GM18868 (cell line): Measurements from ENCODE around the gene WDR38.
"Not testable (repeated sequence)": the region's sequence is repeated elsewhere in the genome, so short reads cannot be mapped to it uniquely, and the experiment has no call there.

ENCODE experiments used
- ATAC-seq: cut with Tn5 transposase; IDR thresholded peaks from one replicate; pipeline ENCODE4 v1.9.1; 2021; ENCODE audit warnings: mild to moderate bottlenecking, moderate library complexity; ENCODE audit not compliant: unreplicated experiment

WDR38 gene

DNA sequence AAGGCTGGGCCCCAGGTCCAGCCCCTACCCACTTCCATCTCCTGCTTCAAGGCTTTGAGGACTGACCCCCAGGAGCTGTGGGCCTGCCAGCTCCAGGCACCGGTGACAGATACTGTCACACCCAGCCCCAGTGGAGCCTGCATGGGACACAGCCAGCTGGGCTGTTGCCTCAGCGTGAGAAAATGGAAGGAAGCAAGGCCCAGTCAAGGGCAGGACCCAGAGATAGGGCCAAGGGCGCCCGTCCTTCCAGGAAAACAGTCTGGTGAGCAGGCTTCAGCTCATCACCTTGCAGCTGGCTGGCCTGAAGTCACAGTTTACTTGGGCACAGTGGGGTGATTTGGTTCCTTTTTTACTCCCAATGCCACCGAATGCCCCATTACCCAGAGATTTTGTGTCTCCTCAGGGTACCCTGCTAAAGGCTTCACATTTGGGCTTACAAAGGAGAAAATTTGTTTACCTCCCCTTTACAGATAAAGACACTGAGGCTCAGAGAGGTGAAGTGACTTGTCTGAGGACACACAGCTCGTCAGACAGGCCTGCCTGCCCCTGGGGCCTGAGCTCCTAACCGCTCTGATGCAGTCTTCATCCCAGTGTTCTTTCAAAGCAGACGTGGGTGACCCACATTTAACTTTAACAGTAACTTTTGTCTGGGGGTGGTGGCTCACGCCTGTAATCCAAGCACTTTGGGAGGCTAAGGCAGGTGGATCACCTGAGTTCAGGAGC, 21.5 kb upstream of the WDR38 start:
- no peak for ATAC-seq

DNA sequence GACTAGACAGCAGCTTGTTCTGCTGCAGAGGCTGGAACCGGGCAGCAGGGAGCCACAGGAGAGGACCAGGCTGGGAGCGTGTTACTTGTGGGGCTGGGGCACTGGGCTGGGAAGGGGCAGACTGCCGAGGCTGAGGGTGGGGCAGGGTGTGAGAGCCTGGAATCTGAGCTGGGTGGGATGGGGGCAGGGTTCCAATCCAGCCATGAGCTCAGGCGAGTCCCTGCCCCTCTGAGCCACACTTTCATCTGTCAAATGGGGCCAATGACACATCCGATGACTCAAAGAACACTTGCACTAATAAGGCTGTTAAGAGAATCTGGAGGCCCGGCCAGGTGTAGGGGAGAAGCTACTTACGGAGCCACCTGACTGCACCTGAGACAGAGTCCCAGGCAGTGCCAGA, 18.7 kb upstream of the WDR38 start:
- ATAC-seq: no peak

DNA sequence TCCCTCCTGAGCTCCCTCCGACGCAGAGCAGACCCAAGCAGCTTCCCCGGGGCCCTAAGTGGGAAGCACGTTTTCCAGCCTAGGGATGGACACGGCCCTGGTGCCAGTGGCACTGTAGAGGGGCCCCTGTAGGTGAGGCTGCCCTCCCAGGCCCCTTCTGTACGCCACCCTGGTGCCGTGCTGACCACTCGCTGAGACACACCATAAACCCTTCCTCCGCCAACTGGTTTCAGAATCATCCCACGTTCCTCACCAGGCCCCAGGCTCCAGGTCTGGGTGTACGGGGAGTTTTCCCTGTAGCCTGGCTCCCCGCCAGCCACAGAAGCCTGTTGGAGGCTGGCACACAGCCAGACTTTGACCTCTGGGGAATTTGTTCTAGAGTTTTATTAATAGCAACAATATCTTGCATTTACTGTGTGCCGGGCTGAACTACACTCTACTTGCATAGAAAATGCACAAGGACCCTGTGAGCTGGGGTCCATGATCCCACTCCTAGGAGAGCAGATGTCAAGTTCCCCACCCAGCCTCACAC, 18.2 kb upstream of the WDR38 start:
- no peak for ATAC-seq

DNA sequence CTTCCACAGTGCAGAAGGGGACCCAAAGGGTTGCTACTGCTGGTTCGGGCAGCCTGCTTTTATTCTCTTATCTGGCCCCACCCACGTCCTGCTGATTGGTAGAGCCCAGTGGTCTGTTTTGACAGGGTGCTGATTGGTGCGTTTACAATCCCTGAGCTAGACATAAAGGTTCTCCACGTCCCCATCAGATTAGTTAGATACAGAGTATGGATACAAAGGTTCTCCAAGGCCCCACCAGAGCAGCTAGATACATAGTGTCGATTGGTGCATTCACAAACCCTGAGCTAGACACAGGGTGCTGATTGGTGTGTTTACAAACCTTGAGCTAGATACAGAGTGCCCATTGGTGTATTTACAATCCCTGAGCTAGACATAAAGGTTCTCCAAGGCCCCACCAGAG, 15.1 kb upstream of the WDR38 start:
- ATAC-seq: not testable (repeated sequence)

DNA sequence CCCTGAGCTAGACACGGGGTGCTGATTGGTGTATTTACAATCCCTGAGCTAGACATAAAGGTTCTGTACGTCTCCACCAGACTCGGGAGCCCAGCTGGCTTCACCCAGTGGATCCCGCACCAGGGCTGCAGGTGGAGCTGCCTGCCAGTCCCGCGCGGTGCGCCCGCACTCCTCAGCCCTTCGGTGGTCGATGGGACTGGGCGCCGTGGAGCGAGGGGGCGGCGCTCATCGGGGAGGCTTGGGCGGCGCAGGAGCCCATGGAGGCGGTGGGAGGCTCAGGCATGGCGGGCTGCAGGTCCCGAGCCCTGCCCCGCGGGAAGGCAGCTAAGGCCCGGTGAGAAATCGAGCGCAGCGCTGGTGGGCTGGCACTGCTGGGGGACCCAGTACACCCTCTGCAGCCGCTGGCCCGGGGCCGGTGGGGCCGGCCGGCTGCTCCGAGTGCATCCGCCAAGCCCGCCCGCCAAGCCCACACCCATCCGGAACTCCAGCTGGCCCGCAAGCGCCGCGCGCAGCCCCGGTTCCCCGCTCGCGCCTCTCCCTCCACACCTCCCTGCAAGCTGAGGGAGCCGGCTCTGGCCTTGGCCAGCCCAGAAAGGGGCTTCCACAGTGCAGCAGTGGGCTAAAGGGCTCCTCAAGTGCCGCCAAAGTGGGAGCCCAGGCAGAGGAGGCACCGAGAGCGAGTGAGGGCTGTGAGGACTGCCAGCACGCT, 14.5 kb upstream of the WDR38 start:
- ATAC-seq: not testable (repeated sequence)

DNA sequence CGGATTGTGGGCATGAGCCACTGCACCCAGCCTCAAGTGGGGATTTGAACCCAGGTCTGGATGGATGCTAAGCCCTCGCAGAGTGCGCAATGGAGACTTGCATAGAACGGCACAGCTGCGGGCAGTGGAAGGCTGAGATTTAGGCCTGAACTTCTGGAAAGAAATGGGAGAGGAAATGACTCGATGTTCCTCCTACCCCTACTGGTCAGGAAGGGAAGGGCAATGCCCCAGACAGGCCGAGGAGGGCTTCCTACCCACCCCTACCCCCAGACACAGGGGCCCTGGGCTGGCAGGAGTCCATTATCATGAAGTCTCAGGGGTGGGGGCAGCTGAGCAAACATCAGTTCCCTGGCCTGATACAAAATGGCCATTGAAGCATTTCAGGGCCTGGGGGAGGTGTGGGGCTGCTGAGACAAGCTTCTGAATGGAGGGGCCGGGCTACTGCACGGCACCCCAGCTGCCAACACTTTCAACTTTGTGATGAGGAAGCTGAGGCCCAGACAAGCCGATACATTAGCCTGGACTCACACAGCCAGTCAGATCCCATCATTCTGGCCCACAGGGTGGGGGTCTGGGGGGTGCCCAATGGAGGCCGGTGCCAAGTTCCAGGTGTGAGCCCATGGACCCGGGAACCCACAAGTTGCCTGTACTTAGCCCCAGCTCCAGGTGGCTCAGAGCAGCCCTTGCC, 13.5 kb upstream of the WDR38 start:
- no peak for ATAC-seq

DNA sequence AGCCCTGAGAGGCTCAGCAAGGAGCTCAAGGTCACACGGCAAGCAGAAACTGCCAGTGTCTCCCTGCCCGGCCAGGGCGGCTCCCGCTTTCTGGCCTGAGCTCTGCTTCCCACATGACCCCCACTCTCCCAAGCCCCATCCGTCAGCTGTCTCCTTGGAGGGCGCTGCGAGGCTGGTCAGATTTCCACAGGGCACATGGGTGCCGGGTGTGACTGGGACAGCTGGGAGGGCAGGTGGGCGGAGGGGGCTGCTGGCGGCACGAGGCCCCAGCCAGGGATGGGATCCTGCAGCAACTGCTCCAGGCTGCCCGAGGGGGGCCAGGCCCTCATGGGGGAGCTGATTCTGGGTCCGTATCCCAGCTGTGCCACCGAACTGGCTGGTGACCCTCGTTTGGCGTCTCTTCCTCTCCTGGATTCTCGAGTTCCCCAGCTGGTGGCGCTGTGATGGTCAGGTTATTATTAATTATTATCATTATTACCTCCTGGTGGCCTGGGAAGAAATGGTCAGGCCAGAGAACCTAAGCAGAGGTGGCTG, 12.9 kb upstream of the WDR38 start:
- ATAC-seq: no peak

DNA sequence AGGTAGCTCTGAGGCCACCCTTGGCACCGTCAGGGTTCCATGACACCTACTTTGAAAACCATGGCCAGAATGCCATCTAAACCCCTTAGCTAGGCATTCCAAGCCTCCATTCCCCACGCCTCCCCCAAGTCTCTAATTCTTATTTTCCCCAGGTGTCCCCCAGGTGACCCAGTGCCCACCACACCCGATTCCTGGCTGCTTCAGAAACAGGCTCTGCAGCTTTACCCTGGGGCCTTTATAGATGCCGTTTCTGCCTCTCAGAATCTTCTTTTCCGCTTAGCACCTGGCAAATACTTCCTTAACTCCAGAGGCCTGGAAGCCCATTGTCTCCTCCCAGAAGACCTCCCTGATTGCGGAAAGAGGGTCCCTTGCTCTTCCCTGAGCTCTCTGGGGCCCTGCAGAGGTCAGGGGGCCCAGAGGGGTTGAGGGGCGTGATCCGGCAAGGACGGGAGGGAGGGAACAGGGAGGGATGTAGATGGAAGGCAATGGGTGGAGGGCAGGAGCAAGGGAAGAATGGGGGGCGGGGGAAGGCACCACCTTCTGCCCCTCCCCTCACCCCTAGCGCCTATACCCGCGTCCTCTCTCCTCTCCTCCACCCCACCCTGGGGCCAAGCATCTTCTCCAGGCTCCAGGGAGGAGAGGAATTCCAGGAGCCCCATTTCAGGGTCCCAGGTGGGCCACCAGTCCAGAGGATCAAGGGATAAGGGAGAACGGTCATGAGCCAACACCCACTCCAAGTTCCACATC, 12.0 kb upstream of the WDR38 start:
- no peak for ATAC-seq

DNA sequence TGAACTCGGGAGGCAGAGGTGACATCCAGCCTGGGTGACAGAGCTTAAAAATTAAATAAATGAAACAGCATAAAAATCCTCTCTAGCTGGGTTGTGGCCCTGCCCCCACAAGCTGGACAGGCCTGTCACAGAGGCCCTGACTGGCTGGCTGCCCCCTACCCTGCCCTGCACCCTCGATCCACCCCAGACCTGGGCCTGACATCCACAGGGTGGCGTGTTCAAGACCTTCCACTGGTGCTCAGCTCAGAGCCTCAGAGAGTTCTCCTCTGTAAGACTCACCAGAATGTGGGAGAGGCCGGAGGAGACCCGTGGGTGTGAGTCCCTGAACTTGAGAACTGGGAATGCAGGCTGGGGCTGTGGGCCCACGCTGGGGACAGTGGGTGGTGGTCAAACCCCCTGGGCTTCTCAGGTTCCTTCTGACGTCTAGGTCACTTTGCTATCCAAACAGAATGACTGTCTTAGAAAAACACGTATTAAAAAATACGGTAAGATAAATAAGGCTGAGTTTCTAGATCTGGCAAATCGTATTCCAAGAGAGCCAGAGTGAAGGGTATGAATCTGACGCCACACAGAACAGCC, 9.7 kb upstream of the WDR38 start:
- no peak for ATAC-seq

DNA sequence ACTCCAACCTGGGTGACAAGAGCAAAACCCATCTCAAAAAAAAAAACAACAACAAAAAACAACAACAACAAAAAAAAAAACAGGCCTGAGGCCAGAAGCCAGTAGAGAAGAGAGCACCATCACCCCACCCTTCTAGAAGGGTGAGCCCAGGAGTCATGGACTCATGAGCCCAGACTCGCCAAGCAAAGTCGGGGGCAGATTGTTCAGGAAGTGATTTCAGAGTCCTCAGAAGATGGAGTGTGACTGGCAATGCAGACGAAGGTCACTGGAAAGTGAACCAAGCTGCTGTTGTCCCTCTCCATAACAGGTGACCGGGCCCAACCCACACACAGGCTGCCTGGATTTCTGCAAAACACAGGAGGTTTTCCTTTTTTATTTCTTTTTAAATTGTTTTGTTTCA, 9.0 kb upstream of the WDR38 start:
- no peak for ATAC-seq

DNA sequence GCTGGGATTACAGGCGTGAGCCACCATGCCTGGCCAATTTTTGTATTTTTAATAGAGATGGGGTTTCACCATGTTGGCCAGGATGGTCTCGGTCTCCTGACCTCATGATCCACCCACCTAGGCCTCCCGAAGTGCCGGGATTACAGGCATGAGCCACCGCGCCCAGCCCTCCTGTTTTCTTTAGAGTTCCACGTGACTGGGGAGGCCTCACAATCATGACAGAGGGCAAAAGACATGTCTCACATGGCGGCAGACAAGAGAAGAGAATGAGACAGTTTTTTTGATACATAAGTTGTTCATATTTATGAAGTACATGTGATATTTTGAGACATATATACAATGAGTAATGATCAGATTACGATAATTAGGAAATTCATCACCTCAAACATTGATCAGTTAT, 6.8 kb upstream of the WDR38 start:
- ATAC-seq: not testable (repeated sequence)

DNA sequence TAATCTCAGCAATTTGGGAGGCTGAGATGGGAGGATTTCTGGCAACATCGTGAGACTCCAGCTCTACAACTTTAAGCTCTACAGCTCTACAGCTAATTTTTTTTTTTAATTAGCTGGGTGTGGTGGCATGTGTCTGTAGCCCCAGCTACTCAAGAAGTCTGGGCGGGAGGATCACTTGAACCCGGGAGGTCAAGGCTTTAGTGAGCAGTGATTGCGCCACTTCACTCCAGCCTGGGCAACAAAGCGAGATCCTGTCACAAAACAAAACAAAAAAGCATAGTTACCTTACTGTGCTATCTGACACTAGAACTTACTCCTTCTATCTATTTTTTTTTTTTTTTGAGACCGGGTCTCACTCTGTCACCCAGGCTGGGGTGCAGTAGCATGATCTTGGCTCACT, 6.3 kb upstream of the WDR38 start:
- ATAC-seq: no peak

DNA sequence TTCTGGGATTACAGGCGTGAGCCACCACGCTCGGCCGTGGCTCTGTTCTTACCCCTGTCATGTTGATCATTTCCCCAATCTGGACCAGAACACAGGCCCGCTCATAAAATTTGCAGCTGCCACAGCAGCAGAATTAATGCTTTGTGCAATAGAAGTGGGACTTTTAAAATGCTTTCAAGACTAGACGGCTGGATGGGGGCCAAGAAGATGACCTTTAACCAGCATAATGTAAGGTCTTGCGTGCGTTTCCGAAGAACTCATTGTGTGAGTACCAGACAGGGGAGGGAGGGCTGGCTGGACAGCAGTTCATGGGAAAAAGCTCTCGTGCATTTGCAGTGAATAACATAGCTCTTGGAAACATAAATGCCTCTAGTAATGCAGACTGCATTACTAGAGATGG, 3.5 kb upstream of the WDR38 start:
- ATAC-seq: no peak

DNA sequence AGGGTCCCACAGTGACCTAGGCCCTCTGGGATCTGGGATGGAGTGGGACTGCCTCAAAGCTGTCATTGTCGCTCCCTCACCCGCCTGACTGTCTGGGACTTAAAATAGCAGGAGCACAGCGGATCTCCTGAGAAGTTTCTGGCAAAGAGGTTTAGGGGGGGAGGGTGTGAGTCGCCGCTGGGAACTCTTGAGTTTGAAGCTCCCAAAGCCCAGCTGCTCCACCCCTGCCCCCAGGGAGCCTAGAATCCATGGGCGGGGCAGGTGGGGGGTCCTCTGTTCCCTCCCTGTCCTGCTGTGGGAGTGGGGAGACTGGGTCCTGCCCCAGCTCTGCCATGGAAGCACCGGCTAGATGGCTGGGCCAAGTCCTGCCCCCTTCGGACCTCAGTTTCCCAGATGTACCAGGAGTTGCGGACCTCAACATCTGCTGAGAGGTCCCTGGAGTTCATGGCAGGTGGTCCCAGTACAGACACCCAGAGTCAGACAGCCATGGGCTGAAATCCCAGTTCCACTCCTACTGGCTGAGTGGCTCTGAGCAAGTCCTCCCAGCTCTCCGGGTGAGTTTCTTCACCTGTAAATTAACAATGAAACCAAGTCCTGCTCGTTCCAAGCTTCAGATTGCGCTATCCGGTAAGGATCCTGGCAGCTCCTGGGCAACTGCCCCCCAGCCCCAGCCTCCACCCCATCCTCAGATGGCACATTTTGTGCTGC, 985 bp upstream of the WDR38 start:
- no peak for ATAC-seq

DNA sequence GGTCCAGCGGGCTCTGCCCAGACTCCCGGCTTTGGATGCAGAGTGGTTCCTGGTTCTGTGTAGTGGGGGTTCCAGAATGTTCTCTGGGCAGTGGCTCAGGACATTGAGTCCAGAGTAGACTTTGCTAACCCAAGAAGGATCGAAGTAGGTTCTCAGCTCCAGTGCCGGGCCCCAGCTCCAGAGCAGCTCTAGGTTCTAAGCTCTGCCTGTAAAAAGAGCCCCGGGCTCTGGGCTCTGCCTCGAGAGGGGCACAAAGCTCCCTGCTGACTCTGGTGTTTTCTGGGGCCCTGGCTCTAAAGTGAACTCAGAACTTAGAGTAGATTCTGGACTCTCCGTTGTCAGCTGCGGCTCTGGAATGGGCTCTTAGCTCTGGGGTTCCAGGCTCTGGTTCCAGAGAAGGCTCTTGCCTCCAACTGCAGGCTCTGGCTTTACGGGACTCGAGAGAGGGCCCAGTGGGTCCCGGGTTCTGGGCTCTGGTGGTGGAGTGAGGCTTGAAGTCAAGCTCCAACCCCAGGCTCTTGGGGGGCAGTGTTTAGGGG, 414 bp downstream of the WDR38 start:
- no peak for ATAC-seq

DNA sequence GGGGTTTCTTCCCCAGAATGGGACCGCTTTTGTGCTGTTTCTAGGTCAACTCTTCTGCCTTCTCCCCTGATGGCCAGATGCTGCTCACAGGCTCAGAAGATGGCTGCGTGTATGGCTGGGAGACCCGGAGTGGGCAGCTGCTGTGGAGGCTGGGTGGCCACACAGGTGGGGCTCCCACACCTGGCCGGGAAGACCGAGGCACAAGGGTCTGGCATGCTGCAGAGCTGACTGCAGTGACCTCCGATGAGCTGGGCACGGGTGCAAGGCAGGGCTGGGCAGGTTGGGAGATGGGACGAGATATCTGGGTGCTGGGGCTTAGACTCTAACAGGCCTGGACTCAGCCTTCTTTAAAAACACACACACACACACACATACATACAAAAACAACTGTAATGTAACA, 901 bp downstream of the WDR38 start:
- no peak for ATAC-seq

DNA sequence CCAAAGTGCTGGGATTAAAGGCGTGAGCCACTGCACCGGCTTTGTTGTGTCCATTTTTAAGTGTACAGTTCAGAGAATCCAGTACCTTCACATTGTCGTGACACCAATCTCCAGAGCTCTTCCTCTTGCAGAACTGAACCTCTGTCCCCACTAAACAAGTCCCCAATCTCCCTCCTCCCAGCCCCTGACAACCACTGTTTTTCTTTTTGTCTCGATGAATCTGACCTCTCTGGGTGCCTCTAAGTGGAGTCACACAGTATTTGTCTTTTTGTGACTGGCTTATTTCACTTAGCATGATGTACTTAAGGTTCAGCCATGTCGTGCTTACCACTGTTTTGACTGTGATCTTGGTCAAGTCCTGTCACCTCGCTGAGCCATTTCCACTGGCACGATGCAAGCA, 1.6 kb downstream of the WDR38 start:
- ATAC-seq: no peak

DNA sequence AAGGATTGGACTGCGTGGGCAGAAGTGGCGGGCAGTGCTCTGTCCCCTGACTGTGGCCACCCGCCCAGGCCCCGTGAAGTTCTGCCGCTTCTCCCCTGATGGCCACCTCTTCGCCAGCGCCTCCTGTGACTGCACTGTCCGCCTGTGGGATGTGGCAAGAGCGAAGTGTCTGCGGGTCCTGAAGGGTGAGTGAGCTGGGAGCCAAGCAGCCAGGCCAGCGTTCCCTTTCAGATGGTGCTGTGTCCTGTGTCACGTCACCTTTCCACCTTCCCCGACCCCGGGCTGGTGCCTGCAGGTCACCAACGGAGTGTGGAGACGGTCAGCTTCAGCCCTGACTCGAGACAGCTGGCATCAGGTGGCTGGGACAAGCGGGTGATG, 2.3 kb downstream of the WDR38 start:
- no peak for ATAC-seq

DNA sequence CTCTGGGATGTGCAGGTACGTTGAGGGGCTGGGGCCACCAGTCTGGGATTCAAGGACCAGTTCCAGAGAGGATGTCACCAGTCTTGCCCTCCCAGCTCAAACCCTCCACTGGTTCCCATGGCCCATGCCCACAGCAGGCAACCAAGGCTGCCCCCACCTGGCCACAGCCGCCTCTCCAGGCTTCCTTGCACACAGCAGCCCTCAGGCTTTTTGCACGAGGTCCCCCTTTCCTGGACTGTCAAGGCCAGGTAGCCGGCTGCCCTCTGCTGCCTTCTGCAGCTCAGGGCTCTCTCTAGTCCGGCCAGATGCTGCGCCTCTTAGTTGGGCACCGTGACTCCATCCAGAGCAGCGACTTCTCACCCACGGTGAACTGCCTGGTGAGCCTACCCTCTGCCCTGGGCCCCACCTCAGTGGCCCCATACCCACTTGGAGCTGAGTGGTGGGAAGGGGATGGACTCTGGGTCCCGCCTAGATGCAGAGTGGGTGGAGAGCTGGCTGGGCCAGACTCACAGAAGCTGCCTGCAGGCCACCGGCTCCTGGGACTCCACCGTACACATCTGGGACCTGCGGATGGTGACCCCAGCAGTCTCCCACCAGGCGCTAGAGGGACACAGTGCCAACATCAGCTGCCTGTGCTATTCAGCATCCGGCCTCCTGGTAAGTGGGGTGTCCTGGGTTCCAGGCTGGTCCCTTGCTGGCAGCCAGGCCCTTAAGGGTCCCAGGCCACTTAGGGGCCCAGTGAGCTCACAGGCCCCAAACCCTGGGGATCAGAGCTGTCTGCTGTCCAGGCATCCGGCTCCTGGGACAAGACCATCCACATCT, 2.9 kb downstream of the WDR38 start:
- ATAC-seq: no peak
